IMR-90 (cell line): ENCODE measurements around the gene MADCAM1.

Experiments
- CEBPB ChIP-seq: IDR thresholded peaks from 2 replicates; pipeline ENCODE4 v1.6.1; 2012; ENCODE audit warnings: low read depth, low read length, improper control_type of control experiment
- CHD1 ChIP-seq: IDR thresholded peaks from 2 replicates; pipeline ENCODE4 v1.6.1; 2012; ENCODE audit warnings: low read depth, low read length, improper control_type of control experiment
- CTCF ChIP-seq: conservative IDR thresholded peaks from 2 replicates; pipeline ENCODE4 v1.5.1; 2012; ENCODE audit warnings: mild to moderate bottlenecking, low read depth, low read length, improper control_type of control experiment
- MAZ ChIP-seq: IDR thresholded peaks from 2 replicates; pipeline ENCODE4 v1.6.1; 2012; ENCODE audit warnings: low read depth, mild to moderate bottlenecking, low read length, improper control_type of control experiment, moderate library complexity, borderline replicate concordance
- POLR2A ChIP-seq: IDR thresholded peaks from 2 replicates; pipeline ENCODE4 v1.6.1; 2012; ENCODE audit warnings: mild to moderate bottlenecking, low read depth, low read length
- RFX5 ChIP-seq: IDR thresholded peaks from 2 replicates; pipeline ENCODE4 v1.8.0; 2012; ENCODE audit warnings: low read depth, mild to moderate bottlenecking, low read length, moderate library complexity

- TF ChIP-seq CHD1: no peak
- TF ChIP-seq CTCF: no peak
- TF ChIP-seq RFX5: no peak
- no peak for TF ChIP-seq POLR2A
- TF ChIP-seq MAZ: peak; percentile 88; the same call in 1 of the 2 replicates
- TF ChIP-seq CEBPB: no peak
Observed at GRCh38 chr19:517721-518597, 21.7 kb downstream of the MADCAM1 start.
